ENCODE results near the gene GNG11. TPM values are rescaled to one million over a fixed set of nuclear protein-coding genes. Genes with fewer than 3 reads are reported as not detected.

The GNG11 gene
- total RNA-seq, 4 donors from 2014 or later, result 15.3 to 24.3 (median 21.8) TPM

- Histone ChIP-seq H3K36me3 (no peaks in the 10 kb centered on the region), H3K27me3 (peaks cover 0 to 12% of the 10 kb centered on the region in 2 donors), H3K4me3 (peak within 1 kb of the TSS; percentile 26 to 77 (median 52)), H3K4me1 (peaks cover 0 to 25% (median 2%) of the 10 kb centered on the region in 4 donors), H3K27ac (no peak within 1 kb of the TSS), H3K9me3 (no peaks in the 10 kb centered on the region)
- no peak for DNase-seq (ENCODE audit: low spot score in 2 of 2)
- WGBS, 2 donors, result 1% methylated on average over 36 to 49 of the region's 49 CpGs
- TF ChIP-seq CTCF (IDR thresholded peaks at IDR 0.05) (peak in 1 of 5 experiments; percentile 6), EP300 (IDR thresholded peaks at IDR 0.05) (no peak)
Measured at GRCh38 chr7:93890464-93891068, 31.0 kb upstream of the GNG11 start, which contains the start of gene TFPI2. TSS of gene TFPI2 (minus strand) at chr7:93890753. CDS start at chr7:93890678, 75 bp downstream.

- no peak for TF ChIP-seq CTCF (IDR thresholded peaks at IDR 0.05)
- TF ChIP-seq EP300 (IDR thresholded peaks at IDR 0.05), result no peak
- no peak for TF ChIP-seq POLR2A (IDR thresholded peaks at IDR 0.05)
- Histone ChIP-seq H3K27me3 (peaks cover 0 to 12% of the 10 kb centered on the region in 2 donors), H3K36me3 (no peaks in the 10 kb centered on the region), H3K9me3 (no peaks in the 10 kb centered on the region), H3K4me3 (no peak overlapping the region), H3K27ac (no peak overlapping the region), H3K4me1 (peaks cover 0 to 25% (median 2%) of the 10 kb centered on the region in 4 donors)
- WGBS, 2 donors, result 74 to 79% methylated on average over 1 of the region's 1 CpG
- no peak for DNase-seq (ENCODE audit: low spot score in 2 of 2)
Measured at GRCh38 chr7:93894426-93894825, 27.1 kb upstream of the GNG11 start.

- H3K27ac ChIP-seq, result no peak overlapping the region
- peaks cover 0 to 18% (median 2%) of the 10 kb centered on the region in 4 donors for H3K4me1 ChIP-seq
- peaks cover 0 to 7% of the 10 kb centered on the region in 2 donors for H3K27me3 ChIP-seq
- H3K4me3 ChIP-seq, result no peak overlapping the region
- H3K36me3 ChIP-seq, result no peaks in the 10 kb centered on the region
- 57 to 76% methylated on average over 3 of the region's 3 CpGs for WGBS, 2 donors
- H3K9me3 ChIP-seq, result no peaks in the 10 kb centered on the region
- no peak for TF ChIP-seq POLR2A (IDR thresholded peaks at IDR 0.05)
- no peak for TF ChIP-seq CTCF (IDR thresholded peaks at IDR 0.05)
- TF ChIP-seq EP300 (IDR thresholded peaks at IDR 0.05), result no peak
- no peak for DNase-seq (ENCODE audit: low spot score in 2 of 2)
Measured at GRCh38 chr7:93894966-93895640, 26.4 kb upstream of the GNG11 start.

- H3K4me1 ChIP-seq, result peaks cover 0 to 9% (median 0%) of the 10 kb centered on the region in 4 donors
Measured at GRCh38 chr7:93895859-93896600, 25.5 kb upstream of the GNG11 start.

More at GRCh38 chr7:93895859-93896600, 25.5 kb upstream of the GNG11 start:
- TF ChIP-seq EP300 (IDR thresholded peaks at IDR 0.05) (no peak), CTCF (IDR thresholded peaks at IDR 0.05) (no peak), POLR2A (IDR thresholded peaks at IDR 0.05) (no peak)
- no peaks in the 10 kb centered on the region for H3K36me3 ChIP-seq
- no peak overlapping the region for H3K27ac ChIP-seq
- 64 to 77% methylated on average over 4 of the region's 4 CpGs for WGBS, 2 donors
- no peak overlapping the region for H3K4me3 ChIP-seq
- H3K27me3 ChIP-seq, result no peaks in the 10 kb centered on the region
- DNase-seq (ENCODE audit: low spot score in 2 of 2), result no peak
- H3K9me3 ChIP-seq, result no peaks in the 10 kb centered on the region
